GM19438 (cell line): ENCODE data around the gene DSCAM.

Experiments used
- ATAC-seq: cut with Tn5 transposase; IDR thresholded peaks from one replicate; pipeline ENCODE4 v1.9.1; 2021; ENCODE audit warnings: low read depth; ENCODE audit not compliant: unreplicated experiment

Gene DSCAM

DNA sequence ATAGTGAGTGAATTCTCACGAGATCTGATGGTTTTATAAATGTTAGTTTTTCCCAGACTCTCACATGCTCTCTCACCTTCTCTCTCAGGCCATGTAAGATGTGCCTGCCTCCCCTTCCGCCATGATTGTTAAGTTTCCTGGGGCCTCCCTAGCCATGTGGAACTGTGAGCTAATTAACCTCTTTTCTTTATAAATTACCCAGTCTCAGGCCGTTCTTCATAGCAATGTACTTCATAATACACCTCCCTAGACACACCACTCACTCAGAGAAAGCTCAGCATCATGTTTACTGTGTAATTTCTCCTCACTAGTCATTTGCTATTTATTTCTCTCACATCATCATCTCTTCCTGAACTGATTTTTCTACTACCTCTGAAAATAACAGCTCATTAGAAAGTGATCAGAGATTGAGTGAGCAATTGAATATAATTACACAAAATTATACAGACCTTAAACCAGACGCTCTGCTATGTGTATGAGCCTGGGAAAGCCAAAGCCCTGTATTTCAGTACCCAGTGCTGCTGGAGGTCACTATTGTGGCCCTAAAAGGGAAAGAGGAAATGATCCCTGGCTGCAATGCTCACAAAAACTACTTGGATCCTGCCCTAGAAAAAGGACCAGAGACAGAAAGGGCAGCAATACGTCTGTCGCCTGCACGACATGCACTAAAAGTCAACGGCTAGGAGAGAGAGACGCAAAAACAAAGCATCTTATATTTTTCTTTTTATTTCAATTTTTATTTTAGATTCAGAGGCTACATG, 284.5 kb downstream of the DSCAM start:
- ATAC-seq, result no peak

DNA sequence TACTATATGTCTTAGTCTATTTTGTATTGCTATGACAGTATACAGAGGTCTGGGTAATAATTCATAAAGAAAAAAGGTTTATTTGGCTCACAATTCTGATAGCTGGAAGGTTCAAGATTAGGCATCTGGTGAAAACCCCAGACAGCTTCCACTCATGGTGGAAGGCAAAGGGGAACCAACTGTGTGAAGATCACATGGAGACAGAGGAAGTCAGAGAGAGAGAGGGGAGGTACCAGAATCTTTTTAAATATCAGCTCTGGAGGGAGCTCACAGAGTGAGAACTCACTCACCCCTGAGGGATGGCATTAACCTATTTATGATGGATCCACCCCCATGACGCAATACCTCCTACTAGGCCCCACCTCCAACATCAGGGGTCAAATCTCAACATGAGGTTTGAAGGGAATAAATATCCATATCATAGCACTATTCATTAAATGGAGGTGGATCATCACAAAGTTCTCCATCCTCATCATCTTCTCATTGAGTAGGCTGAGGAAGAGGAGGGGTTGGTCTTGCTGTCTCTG, 290.5 kb downstream of the DSCAM start:
- no peak for ATAC-seq

DNA sequence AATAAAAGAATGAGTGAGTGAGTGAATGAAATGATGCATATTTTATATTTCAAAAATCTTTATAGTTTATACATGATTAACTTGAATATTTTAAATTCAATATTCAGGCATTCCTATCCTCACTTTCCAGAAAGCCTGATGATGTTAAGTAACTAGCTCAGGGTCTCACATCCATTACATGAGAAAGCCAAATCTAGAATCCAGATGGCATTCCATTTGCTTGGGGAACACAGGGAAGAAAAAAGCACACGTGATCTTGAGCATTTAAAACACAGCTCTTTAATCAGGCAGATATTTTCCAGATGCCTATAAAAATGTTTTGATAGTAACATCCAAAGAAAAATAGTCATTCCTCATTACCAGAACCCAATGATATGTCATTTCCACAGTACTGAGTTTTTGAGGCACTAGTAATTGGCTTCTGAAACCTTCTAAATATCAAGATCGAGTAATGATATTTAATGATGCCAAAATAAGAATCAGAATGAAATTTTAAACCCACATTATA, 291.9 kb downstream of the DSCAM start:
- no peak for ATAC-seq

DNA sequence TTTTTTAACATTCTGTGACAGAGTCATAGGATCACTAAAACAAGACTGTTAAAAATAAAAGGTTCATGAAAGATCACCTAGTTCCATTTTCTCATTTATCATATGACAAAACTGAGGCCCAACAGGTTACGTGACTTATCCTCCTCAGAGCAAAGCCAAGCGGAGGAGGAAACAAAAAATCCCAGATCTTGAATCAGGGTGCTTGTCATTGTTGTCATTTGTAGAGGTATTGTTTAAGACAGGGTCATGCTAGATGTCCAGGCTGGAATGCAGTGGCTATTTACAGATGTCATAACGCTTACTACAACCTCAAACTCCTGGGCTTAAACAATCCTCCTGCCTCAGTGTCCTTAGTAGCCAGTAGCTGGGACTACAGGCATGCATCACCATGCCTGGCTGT, 293.2 kb downstream of the DSCAM start:
- no peak for ATAC-seq

DNA sequence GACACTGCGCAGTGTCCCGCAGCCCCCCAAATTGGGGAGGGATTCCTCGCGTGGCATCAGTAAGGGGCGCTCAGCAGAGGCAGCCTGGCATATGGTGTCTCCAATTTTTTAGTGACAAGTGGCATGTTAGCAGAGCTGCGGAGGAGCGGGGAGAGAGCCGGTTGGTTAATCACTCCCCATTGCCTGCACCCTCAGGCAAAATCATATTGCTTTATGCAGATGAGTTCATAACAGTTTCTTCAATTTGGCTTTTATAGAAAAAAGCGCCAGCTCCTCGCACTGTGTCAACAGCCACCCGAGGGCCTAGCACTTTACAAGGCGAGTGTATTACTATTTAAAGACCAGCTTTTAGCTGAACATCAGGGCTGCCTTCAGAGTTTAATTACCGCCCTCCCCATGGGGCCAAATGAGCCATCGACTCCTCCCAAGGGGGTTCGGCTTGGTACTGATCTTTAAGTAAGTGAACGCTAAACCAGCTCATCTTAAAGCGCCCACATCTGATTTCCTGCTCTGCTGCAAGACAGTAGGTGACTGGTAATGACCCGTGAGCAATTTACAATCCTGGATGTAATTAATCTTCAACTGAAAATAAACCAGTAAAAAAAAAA, 298.9 kb downstream of the DSCAM start:
- ATAC-seq, result no peak

DNA sequence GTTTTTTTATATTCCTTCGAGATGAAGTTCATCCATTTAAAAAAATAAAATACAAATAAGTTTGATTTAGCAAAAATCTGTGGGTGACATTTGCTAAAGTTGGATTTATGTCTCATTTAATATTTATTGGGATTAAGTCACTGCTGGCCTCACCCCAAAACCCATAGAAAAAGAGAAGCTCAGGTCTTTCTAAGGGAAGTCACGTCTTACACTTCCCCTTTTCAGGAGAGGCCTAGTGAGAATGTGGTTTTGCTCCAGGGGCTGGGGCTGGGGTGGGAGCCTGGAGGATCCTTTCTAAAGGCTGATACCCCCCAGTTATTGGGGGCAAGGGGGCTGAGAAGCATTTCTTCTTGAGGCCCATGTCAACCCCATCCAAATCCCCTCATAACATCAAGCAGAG, 300.3 kb downstream of the DSCAM start:
- ATAC-seq, result no peak

DNA sequence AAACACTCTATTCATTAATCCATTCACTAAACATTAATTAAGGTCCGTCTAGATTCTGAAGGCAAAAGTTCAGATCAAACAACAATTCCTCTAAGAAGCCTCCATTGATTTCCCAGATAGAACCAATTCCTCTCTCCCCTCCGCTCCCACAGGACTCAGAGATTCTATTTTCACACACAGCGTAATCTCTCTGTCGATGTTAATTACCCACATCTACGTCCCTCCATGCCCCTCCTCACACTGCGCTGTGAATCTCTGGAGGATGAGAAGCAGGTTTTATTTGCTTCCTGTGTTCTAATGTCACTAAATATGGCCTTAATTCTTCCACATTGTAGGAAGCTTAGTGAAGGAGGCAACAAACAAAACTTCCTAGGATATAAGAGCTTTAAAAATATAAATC, 306.7 kb downstream of the DSCAM start:
- no peak for ATAC-seq

DNA sequence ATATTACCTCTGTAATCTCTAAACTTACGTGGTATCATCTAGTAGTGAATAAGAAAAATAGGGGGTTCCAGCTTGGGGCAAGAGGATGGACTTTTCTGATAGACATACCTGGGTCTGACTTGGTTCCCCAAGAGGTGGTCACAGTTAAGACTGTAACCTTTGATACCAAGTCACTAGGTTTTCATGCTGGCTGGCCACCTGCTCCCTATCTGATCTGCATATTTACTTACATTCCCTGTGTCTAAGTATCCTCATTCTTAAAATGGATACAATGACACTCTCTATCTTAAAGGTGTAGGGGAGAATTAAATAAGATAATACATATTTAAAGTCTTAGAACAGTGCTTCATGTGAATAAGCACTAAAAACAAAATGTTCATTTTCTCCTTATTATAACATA, 312.1 kb downstream of the DSCAM start:
- no peak for ATAC-seq

DNA sequence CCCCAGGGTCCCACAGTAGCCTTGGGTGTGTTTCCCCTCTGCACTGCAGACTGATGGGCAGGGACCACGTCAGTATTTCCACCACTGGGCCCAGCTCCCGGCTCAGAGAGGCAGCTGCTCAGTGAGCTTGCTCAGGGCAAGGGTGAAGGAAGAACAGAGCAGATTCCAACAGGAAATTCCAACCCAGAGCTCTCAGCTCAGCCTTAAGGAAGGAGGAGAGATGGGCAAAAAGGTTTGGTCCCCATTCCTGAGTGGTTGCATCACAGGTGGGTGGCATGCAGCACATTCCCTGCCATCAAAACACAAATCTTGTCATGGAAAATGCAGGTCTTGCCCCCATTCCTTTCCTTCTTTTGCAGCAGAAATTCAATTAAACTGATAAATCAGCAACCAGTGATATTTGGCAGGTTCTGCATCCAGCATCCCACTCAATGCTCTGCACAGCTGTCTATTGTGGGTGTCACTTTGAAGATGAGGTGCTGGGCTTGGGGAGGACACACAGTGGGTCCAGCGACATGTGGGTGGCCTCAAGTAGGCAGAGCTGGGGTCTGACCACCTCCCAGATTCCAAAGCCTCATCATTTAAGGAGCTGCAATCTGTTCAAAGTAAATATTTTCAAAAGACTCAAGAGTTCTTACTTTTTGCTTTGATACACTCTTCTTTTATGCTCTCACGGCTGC, 315.4 kb downstream of the DSCAM start:
- ATAC-seq, result no peak

DNA sequence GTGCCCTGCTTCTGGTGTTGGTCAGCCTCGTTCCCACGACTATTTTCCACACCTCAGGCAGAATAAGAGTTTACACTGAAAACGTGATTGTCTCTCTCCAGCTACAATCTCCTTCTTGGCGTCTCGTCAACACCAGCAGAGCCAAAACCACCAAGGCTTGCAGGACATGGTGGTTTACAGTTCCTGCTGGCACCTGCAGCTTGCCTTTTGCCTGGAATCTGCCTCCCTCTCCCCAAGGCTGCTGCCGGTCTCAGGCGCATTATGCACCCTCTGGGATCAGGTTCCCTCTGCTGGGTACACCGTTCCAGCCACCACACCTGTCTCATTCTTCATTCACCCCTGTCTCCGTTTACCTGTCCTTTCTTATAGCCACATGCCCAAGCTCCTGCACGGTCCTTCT, 315.9 kb downstream of the DSCAM start:
- ATAC-seq, result no peak

DNA sequence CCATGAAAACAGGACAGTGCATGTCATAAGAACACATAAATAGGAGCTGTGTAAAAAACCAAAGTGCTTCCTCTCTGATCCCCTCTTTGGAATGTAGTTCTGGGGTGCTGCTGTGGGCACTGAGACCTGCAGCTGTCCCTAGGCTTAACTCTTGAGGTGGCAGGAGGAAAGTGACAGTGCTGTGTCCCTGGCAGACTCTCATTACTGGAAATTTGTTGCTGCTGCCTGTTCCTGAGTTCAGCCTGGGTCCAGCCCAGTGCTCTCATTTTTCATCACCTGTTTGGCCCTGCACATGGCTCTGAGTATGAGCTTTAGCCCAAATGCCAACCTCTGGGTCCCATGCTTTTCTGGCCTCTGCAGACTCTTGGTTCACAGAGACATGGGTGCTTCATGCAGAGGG, 329.3 kb downstream of the DSCAM start:
- ATAC-seq, result no peak

DNA sequence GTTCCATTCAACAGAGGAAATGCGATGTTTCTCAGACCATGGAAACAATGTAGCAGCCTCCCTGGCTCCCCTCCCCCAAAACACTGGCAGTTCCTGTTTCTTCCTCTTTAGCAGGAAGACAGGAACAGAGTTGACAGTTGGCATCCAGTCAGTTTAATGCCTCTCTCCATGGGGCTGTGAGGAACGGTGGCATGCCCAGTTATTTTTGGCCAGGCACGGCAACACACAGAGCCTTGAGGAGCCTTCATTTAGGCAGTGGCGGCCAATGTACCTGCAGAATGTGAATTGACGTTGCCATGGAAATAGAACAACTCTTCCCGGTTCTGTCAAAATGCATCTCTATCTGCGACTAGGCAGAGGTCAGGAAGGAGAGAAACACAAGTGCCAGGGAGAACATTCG, 330.6 kb downstream of the DSCAM start:
- ATAC-seq, result no peak

DNA sequence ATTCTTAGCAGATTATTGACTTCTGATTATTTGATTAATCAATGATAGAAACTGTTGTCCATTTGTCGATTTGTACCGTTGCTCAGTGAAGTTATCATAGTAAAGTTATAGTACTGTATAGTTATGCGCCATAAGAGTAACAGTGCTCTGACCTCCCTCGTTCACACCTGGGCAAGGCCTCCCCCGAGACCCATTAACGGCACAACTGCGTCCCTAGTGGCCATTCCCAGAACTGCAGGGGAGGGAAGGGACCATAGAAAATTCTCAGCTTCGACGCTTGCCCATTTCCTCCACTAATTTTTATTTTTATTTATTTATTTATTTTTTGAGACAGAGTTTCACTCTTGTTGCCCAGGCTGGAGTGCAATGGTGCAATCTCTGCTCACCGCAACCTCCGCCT, 334.4 kb downstream of the DSCAM start:
- no peak for ATAC-seq

DNA sequence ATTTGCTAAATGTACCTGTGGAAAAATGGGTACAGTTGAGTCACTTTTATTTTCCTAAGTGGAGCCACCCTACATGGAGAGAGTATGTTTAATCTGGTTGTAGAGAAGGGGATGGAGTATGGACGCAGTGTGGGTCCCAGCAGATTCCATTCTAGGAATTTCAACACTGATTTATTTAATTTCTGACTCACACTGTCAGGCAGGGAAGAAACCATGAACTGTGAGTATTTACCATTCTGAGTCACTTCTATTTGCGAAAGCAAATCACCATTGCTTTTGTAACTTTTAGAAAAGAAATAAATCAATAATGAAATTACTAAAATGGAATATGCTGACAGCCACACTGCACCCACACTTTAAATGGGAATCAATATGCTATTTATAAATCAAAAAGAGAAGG, 339.0 kb downstream of the DSCAM start:
- ATAC-seq, result no peak

DNA sequence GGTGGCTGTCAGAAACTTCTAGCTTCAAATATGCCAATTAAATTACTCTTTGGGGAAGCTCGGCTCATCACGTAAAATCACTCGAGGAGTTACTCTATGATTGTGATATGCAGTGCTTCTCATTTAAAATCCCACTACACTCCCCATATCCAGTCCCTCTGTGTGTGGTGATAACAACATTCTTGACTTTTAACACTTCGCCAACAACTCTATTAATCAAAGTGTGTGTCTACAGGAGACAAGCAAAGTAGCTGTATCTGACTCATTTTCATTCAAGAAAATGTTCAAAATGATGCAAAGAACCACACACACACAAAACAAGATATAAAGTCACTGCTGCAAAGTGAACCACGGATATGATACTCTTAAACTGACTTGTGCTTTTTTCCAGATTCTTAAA, 341.3 kb downstream of the DSCAM start:
- ATAC-seq, result no peak

DNA sequence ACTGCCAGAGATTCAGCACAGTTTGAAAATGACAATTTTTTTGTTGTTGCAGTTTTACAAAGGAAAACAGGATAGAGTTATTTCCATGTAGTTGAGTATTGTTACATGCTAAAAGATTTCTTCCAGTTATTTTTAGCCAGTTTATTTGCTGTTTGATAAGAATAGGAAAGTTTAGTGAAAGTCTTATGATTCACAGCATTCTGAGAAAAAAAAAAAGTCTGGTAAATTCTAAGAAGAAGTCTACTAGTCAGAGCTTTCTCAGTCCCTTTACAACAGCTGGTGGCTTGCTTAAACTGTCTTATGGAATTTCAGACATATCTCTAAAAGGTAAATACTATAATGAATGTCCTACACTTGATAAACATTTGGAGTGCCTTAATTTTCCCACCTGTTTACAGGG, 341.7 kb downstream of the DSCAM start:
- no peak for ATAC-seq

DNA sequence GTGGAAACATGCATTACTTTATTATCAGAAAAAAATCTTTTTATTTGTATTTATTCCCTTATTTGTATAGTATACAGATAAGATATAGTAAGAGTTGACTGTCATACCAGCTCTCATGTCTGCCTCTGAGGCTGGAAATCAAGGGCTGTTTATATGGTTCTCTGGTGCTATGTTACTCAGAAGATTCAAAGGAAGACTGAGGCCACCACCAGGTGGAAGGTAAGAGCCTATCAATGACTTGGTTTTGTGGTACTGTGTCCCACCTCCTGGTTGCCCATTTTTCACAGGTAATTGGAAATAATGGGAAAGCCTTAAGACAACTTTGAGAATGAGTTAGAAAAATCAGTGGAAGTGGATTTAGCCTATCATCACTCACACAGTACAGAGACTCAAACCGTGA, 342.1 kb downstream of the DSCAM start:
- no peak for ATAC-seq

DNA sequence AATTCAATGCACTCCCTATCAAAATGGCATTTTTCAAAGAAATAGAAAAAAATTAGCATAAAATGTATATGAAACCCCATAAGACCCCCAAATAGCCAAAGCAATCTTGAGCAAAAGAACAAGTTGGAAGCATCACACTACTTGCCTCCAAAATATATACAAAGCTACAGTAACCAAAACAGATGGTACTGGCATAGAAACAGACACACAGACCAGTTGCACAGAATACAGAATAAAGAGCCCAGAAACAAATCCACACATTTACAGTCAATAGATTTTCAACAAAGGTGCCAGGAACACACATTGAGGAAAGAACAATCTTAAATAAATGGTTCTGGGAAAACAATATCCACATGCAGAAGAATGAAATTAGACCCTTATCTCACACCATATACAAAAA, 350.8 kb downstream of the DSCAM start:
- no peak for ATAC-seq

DNA sequence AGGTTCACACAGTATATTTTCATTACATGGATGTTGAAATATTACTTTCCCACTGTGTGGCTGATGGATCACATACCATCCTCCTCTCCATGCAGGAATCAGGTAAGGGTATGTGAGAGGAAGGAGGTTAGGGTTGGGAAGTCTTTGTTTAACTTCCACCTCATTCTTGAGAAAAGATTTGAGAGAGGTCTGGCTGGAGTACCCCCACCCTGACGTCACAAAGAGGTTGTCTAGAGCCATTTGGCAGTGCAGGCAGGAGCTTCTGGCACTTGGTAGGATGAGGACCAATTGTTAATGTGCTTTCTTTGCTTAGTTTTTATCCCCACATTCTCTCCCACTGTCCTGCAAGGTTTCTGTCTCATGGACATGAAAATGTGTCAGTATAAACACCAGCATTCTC, 356.6 kb downstream of the DSCAM start:
- no peak for ATAC-seq

DNA sequence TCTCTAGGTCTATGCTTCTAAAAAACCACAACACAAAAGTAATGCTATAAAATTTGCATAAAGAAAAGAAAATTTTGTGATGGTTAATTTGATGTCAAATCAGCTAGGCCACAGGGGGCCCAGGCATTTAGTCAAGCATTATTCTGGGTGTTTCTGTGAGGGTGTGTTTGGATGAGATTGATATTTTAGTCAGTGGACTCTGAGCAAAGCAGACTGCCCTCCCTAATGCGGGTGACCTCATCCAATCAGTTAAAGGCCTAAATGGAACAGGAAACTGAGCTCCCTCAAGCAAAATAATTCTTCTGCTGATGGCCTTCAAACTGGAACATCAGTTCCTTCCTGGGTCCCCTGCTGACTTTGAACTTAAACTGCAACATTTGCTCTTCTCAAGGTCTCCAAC, 358.0 kb downstream of the DSCAM start:
- ATAC-seq, result no peak

DNA sequence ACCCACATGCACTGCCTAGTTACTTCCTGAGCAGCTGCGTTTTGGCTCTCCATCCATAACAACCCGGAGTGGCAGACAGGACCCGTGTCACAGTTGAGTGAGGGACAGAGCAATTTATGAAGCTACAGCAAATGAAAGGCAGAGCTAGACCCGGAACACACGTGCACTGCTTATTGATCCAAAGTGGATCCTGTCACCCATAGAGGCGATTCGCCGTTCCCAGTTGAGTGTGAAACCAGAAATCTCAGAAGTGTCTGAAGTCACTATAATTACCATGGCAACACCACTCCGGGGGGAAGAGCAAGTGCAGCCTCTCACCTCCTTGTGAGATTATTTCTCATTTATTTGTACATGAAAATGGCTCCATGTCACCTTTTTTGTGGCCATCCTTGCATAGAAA, 365.2 kb downstream of the DSCAM start:
- no peak for ATAC-seq

DNA sequence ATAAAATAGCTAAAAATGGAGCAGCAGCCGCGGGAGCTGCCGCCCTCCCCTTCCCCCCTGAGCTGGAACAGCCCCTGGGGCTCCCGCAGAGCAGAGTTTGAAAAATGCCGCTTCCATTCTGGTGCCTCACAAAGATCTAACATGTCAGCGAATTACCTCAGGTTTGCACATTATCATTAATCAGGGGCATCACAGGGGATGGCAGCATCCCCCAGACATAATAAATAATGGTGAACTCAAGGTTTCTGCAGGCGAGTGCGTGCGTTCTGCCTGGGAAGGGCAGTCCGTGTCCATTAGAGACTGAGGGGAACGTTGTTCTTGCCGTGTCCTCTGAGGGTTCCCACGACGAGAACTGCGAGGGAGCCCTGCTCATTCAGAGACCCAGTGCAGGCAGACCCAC, 372.4 kb downstream of the DSCAM start:
- no peak for ATAC-seq
